Right lobe of liver (tissue), 4 donors: Measurements from ENCODE around the gene OR52H1.

Experiments used
- POLR2A ChIP-seq: fragments of 450-650 bp; IDR thresholded peaks from one replicate; pipeline ENCODE4 v1.6.1; 2017; ENCODE audit warnings: antibody characterized with exemption, mild to moderate bottlenecking
- TF ChIP-seq, protein P1 (sequence below), 4 donors: fragments of 200-600 bp in 3 of 4; fragments of 450-650 bp in 1 of 4; IDR thresholded peaks; one replicate each; pipeline versions ENCODE4 v1.5.1 to v1.8.0; 2016 to 2022; ENCODE audit warnings: antibody characterized with exemption in 4 of 4, mild to moderate bottlenecking in 2 of 4
- donor health status: DM: no; HTN: no; CAD: no.
- donor health status: DM: no; HTN: no; CAD: no.
- donor health status: DM: no; HTN: yes; CAD: no.

DNA sequence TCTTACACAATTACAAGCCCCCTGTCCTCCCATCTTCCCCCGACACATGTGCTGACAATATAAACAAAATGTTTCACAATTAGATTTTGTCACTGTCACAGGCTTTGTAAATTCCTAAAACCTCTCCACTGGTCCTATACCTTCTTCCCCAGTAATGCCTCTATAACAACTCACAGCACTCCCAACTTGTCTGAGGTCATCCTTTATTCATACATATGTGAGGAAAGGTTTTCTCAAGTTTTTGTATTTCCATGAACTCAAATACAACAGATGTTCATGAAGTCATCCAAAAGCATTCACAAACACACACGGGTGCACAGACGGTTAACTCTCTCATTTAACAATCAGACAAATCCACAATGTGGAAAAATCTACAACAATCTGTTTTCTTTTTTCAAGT lies 1.9 kb downstream of the OR52H1 start:
- TF ChIP-seq, protein P1, sequence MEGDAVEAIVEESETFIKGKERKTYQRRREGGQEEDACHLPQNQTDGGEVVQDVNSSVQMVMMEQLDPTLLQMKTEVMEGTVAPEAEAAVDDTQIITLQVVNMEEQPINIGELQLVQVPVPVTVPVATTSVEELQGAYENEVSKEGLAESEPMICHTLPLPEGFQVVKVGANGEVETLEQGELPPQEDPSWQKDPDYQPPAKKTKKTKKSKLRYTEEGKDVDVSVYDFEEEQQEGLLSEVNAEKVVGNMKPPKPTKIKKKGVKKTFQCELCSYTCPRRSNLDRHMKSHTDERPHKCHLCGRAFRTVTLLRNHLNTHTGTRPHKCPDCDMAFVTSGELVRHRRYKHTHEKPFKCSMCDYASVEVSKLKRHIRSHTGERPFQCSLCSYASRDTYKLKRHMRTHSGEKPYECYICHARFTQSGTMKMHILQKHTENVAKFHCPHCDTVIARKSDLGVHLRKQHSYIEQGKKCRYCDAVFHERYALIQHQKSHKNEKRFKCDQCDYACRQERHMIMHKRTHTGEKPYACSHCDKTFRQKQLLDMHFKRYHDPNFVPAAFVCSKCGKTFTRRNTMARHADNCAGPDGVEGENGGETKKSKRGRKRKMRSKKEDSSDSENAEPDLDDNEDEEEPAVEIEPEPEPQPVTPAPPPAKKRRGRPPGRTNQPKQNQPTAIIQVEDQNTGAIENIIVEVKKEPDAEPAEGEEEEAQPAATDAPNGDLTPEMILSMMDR (IDR thresholded peaks at IDR 0.05), result no peak
- no peak for TF ChIP-seq POLR2A
